HEK293T (cell line): ENCODE results near the gene C10orf67.
"Not testable (repeated sequence)": the region's sequence is repeated elsewhere in the genome, so short reads cannot be mapped to it uniquely, and the experiment has no call there.

Source experiments
- CTCF ChIA-PET: fragments of 350-600 bp; formaldehyde crosslinking; extraction: SDS; loops from one replicate; lab custom pipeline; 2021; ENCODE audit warnings: antibody characterized with exemption, inconsistent platforms; lab: Yijun Ruan, JAX
- POLR2A ChIA-PET: fragments of 350-600 bp; formaldehyde crosslinking; extraction: SDS; loops from one replicate; lab custom pipeline; 2020; ENCODE audit warnings: antibody characterized with exemption, inconsistent platforms; lab: Yijun Ruan, JAX
- DNase-seq: peaks from one replicate; pipeline ENCODE4 v3.0.0; 2012; ENCODE audit warnings: mixed read lengths; ENCODE audit errors: extremely low spot score
- ARNT ChIP-seq: fragments of 450-650 bp; IDR thresholded peaks from 2 replicates; pipeline ENCODE4 v1.6.1; 2017; ENCODE audit warnings: mild to moderate bottlenecking
- BHLHE40 ChIP-seq: fragments of 450-650 bp; IDR thresholded peaks from 2 replicates; pipeline ENCODE4 v1.6.1; 2016; ENCODE audit warnings: mild to moderate bottlenecking, moderate library complexity, borderline replicate concordance
- CTBP1 ChIP-seq: fragments of 450-650 bp; IDR thresholded peaks from 2 replicates; pipeline ENCODE4 v1.6.1; 2016; ENCODE audit warnings: borderline replicate concordance
- ELF4 ChIP-seq: fragments of 450-650 bp; IDR thresholded peaks from 2 replicates; pipeline ENCODE4 v1.6.1; 2017; ENCODE audit warnings: antibody characterized with exemption
- FOXA1 ChIP-seq: fragments of 450-650 bp; IDR thresholded peaks from 2 replicates; pipeline ENCODE4 v1.6.1; 2016; ENCODE audit warnings: mild to moderate bottlenecking
- FOXK2 ChIP-seq: fragments of 450-650 bp; IDR thresholded peaks from 2 replicates; pipeline ENCODE4 v1.6.1; 2016; ENCODE audit warnings: mild to moderate bottlenecking
- FOXM1 ChIP-seq: fragments of 450-650 bp; IDR thresholded peaks from 2 replicates; pipeline ENCODE4 v1.6.1; 2017; ENCODE audit warnings: mild to moderate bottlenecking, borderline replicate concordance
- HDGF ChIP-seq: fragments of 450-650 bp; IDR thresholded peaks from 2 replicates; pipeline ENCODE4 v1.6.1; 2017; ENCODE audit warnings: antibody characterized with exemption, borderline replicate concordance
- L3MBTL2 ChIP-seq: fragments of 450-650 bp; conservative IDR thresholded peaks from 2 replicates; pipeline ENCODE4 v1.6.1; 2016; ENCODE audit warnings: mild to moderate bottlenecking
- LEF1 ChIP-seq: fragments of 450-650 bp; IDR thresholded peaks from 2 replicates; pipeline ENCODE4 v1.6.1; 2017; ENCODE audit warnings: mild to moderate bottlenecking, borderline replicate concordance
- NFRKB ChIP-seq: fragments of 450-650 bp; IDR thresholded peaks from 2 replicates; pipeline ENCODE4 v1.6.1; 2016; ENCODE audit warnings: mild to moderate bottlenecking, moderate library complexity
- PKNOX1 ChIP-seq: fragments of 450-650 bp; IDR thresholded peaks from 2 replicates; pipeline ENCODE4 v1.6.1; 2016
- SP1 ChIP-seq: fragments of 450-650 bp; IDR thresholded peaks from 2 replicates; pipeline ENCODE4 v1.6.1; 2017
- SUZ12 ChIP-seq: fragments of 450-650 bp; IDR thresholded peaks from 2 replicates; pipeline ENCODE4 v1.6.1; 2016; ENCODE audit warnings: mild to moderate bottlenecking
- TARDBP ChIP-seq: fragments of 450-650 bp; IDR thresholded peaks from 2 replicates; pipeline ENCODE4 v1.6.1; 2016
- ZNF384 ChIP-seq: fragments of 450-650 bp; IDR thresholded peaks from 2 replicates; pipeline ENCODE4 v1.6.1; 2016

The C10orf67 gene

GRCh38 chr10:23283680-23284079 is 60.9 kb downstream of the C10orf67 start:
- CTCF ChIA-PET: interaction anchor here (1.0 kb wide), 1 partner anchor 125 kb away, joined by 3 read pairs; no protein-coding TSS in a partner anchor

GRCh38 chr10:23281044-23281433 is 63.6 kb downstream of the C10orf67 start:
- ChIA-PET CTCF (interaction anchor here (0.6 to 1.2 kb wide), 2 partner anchors 13 to 277 kb away, joined by 3 read pairs; no protein-coding TSS in a partner anchor), POLR2A (no interaction called here)
- no peak for DNase-seq
- no peak for TF ChIP-seq PKNOX1
- TF ChIP-seq BHLHE40: no peak
- no peak for TF ChIP-seq L3MBTL2
- no peak for TF ChIP-seq FOXK2
- TF ChIP-seq FOXM1: no peak
- TF ChIP-seq NFRKB: no peak
- TF ChIP-seq ARNT: no peak
- TF ChIP-seq LEF1: no peak
- TF ChIP-seq FOXA1: no peak
- no peak for TF ChIP-seq SUZ12

More at GRCh38 chr10:23283680-23284079, 60.9 kb downstream of the C10orf67 start:
- POLR2A ChIA-PET: no interaction called here
- no peak for DNase-seq
- TF ChIP-seq HDGF: no peak
- TF ChIP-seq LEF1: no peak
- TF ChIP-seq ELF4: no peak
- no peak for TF ChIP-seq SUZ12
- TF ChIP-seq ARNT: no peak
- TF ChIP-seq NFRKB: no peak
- no peak for TF ChIP-seq SP1
- TF ChIP-seq ZNF384: no peak
- TF ChIP-seq PKNOX1: no peak
- no peak for TF ChIP-seq FOXA1
- no peak for TF ChIP-seq FOXK2
- TF ChIP-seq FOXM1: no peak
- no peak for TF ChIP-seq TARDBP
- TF ChIP-seq L3MBTL2: no peak
- TF ChIP-seq CTBP1: no peak
- no peak for TF ChIP-seq BHLHE40

- CTCF ChIA-PET: interaction anchor here (0.6 to 1.2 kb wide), 2 partner anchors 14 to 277 kb away, joined by 3 read pairs; no protein-coding TSS in a partner anchor
Measured at GRCh38 chr10:23280419-23281043, 64.1 kb downstream of the C10orf67 start.

GRCh38 chr10:23275355-23275754 is 69.2 kb downstream of the C10orf67 start:
- no peak for DNase-seq
- CTCF ChIA-PET: no interaction called here
- TF ChIP-seq ARNT (no peak), TARDBP (no peak), L3MBTL2 (no peak), FOXA1 (no peak), PKNOX1 (no peak), ZNF384 (no peak), FOXM1 (no peak)
- POLR2A ChIA-PET: no interaction called here

More at GRCh38 chr10:23280419-23281043, 64.1 kb downstream of the C10orf67 start:
- no peak for DNase-seq
- TF ChIP-seq PKNOX1: no peak
- no peak for TF ChIP-seq L3MBTL2
- TF ChIP-seq FOXM1: no peak
- no peak for TF ChIP-seq NFRKB
- no peak for TF ChIP-seq HDGF
- TF ChIP-seq SP1: no peak
- no peak for TF ChIP-seq ARNT
- no peak for TF ChIP-seq FOXK2
- TF ChIP-seq FOXA1: no peak
- TF ChIP-seq ZNF384: no peak
- TF ChIP-seq ELF4: no peak
- no peak for TF ChIP-seq SUZ12
- TF ChIP-seq TARDBP: no peak
- no peak for TF ChIP-seq BHLHE40
- TF ChIP-seq CTBP1: no peak
- TF ChIP-seq LEF1: no peak
- POLR2A ChIA-PET: no interaction called here

- CTCF ChIA-PET, POLR2A ChIA-PET, DNase-seq: not testable (repeated sequence)
Measured at GRCh38 chr10:23274179-23274578, 70.4 kb downstream of the C10orf67 start.

GRCh38 chr10:23270531-23270930 is 74.1 kb downstream of the C10orf67 start:
- CTCF ChIA-PET: no interaction called here
- no peak for DNase-seq
- POLR2A ChIA-PET: no interaction called here
- TF ChIP-seq SP1: no peak
- TF ChIP-seq NFRKB: no peak
- no peak for TF ChIP-seq TARDBP
- TF ChIP-seq HDGF: no peak
- TF ChIP-seq SUZ12: no peak
- TF ChIP-seq FOXA1: no peak
- no peak for TF ChIP-seq PKNOX1
- no peak for TF ChIP-seq CTBP1
- no peak for TF ChIP-seq BHLHE40
